IPS-NIHi7 (cell line): ENCODE results near the gene DVL1.

ENCODE experiments used
- DNase-seq: peaks from one replicate; pipeline ENCODE4 v3.0.0; 2012; ENCODE audit warnings: mixed read lengths; ENCODE audit errors: extremely low spot score

Gene DVL1

GRCh38 chr1:1341549-1342021 lies 7.6 kb downstream of the DVL1 start:
- no peak for DNase-seq

- no peak for DNase-seq
These were observed 8.2 kb downstream of the DVL1 start for GRCh38 chr1:1340791-1341548.

GRCh38 chr1:1340185-1340584 lies 9.0 kb downstream of the DVL1 start:
- no peak for DNase-seq

- DNase-seq = no peak
These were observed 10.9 kb downstream of the DVL1 start for GRCh38 chr1:1338278-1338677.

DNA sequence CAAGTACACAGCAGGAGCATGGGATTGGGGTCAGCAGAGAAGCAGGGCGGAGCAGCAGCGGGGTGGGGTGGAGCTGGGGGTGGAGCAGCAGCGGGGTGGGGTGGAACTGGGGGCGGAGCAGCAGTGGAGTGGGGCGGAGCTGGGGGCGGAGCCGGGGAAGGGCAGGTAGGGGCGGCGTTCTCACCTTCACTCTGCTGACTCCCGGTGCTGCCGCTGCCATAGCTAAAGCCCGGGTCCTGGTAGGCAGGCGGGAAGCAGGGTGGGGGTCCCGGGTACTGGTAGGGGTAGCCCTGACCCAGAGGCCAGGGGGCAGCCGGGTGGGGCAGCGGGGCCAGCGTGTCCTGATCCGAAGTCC lies 11.4 kb downstream of the DVL1 start:
- DNase-seq = peak; percentile 94

GRCh38 chr1:1336931-1337792 lies 12.1 kb downstream of the DVL1 start:
- DNase-seq = no peak

GRCh38 chr1:1336446-1336845 lies 12.8 kb downstream of the DVL1 start:
- no peak for DNase-seq

DNA sequence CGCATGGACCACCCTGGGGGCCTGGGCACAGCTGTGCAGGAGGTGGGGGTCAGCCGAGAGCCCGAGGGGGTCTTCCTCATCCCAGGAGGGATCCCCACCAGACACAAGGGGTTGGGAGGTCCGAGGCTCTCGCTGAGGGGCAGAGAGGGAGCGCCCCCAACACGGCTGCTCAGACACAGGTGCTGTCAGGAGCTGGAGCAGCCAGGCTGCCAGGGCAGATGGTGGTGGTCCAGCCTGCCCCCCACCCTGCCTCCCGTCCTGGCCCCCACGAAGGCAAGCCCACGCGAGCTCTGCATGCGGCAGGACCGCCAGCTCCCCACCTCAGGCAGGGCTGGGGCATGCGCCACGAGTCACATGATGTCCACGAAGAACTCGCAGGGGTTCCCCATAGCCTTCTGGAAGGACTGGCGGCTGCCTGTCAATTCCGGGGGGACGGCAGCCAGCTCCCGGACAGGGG lies 13.4 kb downstream of the DVL1 start:
- DNase-seq = no peak

GRCh38 chr1:1335283-1335682 lies 13.9 kb downstream of the DVL1 start:
- no peak for DNase-seq

DNA sequence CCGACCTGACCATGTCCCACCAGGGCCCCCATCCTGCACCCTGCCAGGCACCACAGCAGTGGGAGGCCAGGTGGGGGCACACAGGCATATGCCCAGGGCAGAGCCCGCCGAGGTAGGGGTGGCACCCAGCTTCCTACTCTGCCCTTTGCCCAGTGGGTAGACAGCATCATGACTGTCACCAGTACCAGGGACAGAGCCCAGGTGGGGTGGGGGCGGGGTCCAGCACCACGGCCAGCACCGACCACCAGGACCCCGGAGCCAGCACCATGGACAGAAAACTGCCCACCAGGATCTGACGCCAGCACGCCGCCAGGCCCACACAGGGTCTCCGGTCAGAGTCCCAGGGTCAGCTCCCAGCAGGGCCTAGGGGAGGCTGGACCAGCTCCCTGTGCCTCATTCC lies 14.4 kb downstream of the DVL1 start:
- peak; percentile 88 for DNase-seq

GRCh38 chr1:1333551-1334241 lies 15.5 kb downstream of the DVL1 start:
- DNase-seq = no peak

GRCh38 chr1:1332774-1333480 lies 16.3 kb downstream of the DVL1 start:
- DNase-seq = no peak

DNA sequence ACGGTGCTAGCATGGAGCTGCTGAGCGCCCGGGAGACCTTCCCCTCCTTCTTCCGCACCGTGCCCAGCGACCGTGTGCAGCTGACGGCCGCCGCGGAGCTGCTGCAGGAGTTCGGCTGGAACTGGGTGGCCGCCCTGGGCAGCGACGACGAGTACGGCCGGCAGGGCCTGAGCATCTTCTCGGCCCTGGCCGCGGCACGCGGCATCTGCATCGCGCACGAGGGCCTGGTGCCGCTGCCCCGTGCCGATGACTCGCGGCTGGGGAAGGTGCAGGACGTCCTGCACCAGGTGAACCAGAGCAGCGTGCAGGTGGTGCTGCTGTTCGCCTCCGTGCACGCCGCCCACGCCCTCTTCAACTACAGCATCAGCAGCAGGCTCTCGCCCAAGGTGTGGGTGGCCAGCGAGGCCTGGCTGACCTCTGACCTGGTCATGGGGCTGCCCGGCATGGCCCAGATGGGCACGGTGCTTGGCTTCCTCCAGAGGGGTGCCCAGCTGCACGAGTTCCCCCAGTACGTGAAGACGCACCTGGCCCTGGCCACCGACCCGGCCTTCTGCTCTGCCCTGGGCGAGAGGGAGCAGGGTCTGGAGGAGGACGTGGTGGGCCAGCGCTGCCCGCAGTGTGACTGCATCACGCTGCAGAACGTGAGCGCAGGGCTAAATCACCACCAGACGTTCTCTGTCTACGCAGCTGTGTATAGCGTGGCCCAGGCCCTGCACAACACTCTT lies 17.0 kb downstream of the DVL1 start:
- DNase-seq = no peak

GRCh38 chr1:1331068-1331965 lies 17.9 kb downstream of the DVL1 start, which contains the start of gene TAS1R3:
Gene TAS1R3, plus strand, starts transcription at chr1:1331280. Its CDS starts 66 bp downstream, at chr1:1331346.
- no peak for DNase-seq

- no peak for DNase-seq
These were observed 18.7 kb downstream of the DVL1 start for GRCh38 chr1:1330366-1331067.

DNA sequence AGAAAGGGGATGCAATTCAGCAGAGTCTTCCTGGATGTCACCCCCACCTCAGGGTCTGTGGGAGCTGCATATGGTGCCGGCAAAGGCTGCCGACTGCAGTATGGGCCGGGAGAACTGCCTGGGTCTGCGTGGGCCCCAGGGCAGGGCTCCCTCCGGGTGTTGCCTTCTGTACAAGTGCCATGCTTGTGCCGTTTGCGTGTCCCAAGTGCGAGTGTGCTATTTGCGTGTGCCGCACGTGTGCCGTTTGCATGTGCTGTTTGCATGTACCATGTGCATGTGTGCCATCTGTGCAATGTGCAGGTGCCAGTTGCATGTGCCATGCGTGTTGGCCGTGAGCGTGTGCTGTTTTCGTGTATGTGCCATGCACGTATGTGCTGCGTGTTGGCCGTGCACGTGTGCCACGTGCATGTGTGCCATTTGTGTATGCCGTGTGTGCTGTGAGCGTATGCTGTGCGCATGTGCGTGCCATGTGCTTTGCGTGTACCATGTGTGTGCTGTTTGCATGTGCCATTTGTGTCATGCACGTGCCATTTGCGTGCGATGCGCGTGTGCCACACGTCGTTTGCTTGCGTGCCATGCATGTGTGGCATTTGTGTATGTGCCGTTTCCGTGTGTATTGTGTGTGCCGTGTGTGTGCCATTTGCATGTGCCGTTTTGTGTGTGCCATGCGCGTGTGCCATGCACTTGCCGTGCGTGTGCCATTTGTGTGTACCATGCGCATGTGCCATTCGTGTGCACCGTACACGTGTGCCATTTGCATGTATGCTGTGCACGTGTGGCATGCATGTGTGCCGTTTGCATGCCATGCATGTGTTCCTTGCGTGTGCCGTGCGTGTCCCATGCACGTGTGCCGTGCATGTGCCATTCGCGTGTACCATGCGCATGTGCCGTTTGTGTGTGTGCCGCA lies 19.7 kb downstream of the DVL1 start:
- DNase-seq = no peak

- DNase-seq = no peak
These were observed 21.0 kb downstream of the DVL1 start for GRCh38 chr1:1328254-1328653.

DNA sequence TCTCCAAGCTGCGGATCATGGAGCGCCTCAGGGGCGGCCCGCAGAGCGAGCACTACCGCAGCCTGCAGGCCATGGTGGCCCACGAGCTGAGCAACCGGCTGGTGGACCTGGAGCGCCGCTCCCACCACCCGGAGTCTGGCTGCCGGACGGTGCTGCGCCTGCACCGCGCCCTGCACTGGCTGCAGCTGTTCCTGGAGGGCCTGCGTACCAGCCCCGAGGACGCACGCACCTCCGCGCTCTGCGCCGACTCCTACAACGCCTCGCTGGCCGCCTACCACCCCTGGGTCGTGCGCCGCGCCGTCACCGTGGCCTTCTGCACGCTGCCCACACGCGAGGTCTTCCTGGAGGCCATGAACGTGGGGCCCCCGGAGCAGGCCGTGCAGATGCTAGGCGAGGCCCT lies 21.9 kb downstream of the DVL1 start:
- no peak for DNase-seq
